HG03095 (cell line): Measurements from ENCODE around the gene MEGF6.

Experiments used
- ATAC-seq: cut with Tn5 transposase; IDR thresholded peaks from one replicate; pipeline ENCODE4 v1.9.1; 2021; ENCODE audit warnings: moderate library complexity; ENCODE audit not compliant: unreplicated experiment

Gene MEGF6

DNA sequence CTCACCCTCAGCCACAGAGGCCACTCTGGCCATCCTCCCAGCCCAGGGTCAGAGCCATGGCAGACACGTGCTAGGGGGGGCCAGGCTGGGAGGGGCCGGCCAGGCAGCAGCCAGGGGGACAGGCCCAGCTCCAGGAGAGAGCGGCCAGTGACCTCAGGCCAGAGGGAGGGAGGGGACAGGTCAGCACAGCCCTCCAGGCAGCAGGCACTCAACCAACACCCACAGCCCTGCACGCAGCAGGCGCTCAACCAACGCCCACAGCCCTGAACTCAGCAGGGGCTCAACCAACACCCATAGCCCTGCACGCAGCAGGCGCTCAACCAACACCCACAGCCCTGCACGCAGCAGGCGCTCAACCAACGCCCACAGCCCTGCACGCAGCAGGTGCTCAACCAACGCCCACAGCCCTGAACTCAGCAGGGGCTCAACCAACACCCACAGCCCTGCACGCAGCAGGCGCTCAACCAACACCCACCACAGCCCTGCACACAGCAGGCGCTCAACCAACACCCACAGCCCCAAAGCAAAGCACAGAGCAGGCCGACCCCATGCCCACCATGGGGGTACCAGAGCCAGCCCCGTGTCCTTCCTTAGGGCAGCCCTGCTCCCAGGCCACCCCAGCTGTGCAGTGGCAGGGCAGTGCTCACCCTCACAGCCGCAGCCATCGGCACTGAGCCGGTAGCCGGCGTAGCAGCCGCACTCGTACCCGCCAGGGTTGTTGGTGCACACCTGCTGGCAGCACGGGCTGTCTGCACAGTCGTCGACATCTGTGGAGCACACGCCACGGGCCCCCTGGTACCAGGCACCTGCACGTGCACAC is 101.0 kb downstream of the MEGF6 start:
- no peak for ATAC-seq

DNA sequence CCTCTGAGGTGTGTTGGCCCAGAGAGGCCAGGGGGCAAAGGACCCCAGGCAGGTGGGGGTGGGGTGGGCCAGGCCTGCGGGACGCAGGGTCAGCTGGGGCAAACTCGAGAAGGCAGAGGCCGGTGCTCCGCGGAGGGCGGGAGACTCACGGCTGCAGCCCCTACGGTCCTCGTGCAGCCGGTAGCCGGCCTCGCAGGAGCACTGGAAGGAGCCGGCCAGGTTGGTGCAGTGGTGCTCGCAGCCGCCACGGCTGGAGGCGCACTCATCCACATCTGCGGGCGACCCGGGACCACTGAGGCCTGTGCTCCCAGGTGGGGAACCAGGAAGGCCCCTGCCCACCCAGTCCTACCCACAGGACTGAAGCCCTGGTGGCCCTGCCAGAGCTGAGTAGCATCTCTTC is 101.6 kb downstream of the MEGF6 start:
- ATAC-seq = no peak

DNA sequence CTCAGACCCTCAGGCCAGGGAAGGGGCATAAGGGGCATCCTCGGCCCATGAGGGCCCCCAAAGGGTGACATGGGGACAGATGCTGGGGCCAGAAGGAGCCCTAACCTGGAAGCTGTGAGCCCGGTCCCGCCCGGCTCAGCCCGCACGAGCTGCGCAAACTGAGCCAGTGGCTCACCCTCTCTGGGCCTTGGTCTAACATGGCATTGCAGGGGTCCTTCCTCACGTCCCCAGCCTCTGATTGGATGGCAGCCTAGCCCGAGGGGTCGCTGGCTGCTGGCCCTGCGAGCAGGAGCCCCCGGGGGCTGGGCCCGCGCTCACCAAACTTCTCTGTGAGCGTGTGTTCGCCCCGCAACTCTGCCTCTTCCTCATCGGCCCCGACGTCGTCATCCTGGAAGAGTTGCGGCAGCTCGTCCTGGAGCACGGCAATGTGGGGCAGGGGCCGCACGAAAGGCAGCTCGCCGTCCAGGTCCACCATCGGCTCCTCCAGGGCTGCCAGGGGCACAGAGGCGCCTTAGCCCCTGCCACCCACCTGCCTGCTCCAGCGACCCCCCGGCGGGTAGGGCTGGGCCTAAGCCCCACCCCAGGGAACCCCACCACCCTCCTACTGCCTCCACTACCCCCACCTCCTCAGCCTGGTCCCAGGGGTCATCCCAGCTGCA is 102.4 kb downstream of the MEGF6 start:
- no peak for ATAC-seq

DNA sequence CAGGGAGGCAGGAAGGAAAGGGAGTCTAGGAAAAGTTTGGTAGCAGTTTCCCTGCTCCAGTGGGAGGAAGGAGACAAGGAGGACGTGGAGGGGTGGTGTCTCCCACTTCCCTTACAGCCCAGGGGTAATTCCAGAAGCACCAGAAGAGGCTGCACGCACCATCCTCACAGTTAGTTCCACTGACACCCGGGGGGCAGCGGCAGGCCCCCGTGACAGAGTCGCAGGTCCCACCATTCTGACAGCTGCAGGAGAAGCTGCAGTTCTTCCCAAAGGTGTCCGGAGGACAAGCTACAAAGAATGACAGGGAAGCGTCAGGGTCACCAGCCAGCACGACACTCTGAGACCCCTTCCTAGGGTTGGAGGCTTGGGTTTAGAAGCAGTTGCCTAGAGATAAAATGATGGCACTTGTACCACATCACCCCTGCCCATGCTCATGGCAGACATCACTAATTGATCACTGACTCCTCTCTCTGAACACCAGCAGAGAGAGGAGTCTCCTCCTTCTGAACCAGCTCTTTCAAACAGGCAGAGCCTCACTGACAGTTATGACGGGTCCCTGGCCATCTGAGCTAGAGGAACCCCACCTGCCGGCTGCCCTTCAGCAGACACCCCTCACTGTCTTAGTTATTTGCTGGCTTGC is 103.6 kb downstream of the MEGF6 start:
- no peak for ATAC-seq

DNA sequence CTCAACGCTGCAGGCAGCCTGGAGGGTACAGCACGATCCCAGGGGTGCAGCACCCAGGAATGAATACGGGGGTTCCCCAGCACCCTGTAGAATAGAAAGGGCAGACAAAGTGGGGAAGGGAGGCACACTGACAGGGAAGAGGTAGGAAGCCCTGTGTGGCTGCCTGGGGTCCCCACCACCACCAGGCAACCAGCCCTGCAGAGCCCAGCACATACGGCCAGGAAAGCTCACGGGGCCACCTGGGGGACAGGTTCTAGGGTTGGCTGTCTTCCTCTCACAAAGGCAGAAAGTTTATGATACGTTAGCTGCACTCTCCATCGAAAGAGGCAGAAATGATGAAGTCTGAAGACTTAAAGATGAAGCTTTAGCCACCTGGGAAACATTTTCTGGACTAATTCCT is 104.4 kb downstream of the MEGF6 start:
- ATAC-seq = no peak

DNA sequence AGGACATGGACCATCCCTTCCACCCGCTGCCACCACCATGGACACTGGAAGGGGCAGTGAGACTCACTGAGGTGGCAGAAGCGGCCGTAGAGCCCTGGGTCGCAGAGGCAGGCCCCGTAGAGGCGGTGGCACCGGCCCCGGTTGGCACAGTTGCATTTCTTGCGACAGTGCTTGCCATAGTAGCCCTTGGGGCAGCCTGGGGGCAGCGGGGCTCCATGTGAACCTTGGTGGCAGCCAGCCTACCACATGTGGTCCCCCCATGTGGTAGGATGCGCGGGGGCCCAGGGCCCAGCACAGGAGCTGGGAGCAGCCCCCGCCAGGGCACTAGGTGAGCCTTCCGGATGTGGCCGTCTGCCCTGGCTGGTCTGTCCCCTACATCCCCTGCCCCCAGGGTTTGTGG is 105.3 kb downstream of the MEGF6 start:
- no peak for ATAC-seq

DNA sequence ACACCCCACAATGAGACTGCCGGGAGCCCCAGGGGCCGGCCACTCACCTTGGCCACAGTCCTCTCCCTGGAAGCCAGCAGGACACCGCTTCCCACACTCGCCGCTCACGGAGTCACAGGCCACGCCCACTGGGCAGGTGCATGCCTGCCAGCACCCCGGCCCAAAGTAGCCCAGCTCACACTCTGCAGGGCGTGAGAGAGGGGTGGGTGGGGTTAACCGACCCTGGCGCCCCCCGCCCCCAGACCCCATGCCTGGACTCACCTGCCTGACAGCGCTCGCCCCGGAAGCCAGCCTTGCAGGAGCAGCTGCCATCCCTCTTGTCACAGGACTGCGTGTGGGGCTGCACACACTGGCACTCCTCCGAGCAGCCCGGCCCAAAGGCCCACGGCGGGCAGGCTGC is 106.1 kb downstream of the MEGF6 start:
- ATAC-seq = no peak

DNA sequence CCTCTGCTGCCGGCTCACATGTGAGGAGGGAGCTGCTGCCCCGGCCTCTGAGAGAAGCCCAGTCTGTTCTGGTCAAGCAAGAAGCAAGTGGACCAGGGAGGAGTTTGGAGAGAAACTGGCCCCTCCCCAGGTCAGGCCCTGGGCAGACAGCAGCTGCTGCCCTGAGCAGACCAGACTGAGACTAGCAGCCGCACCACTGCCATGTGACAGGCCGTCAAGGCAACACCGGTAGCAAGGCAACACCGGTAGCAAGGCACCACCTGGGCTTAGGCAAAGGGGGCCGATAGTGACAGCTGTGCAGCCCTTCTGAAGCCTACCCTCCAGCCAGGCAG is 106.5 kb downstream of the MEGF6 start:
- ATAC-seq = no peak

DNA sequence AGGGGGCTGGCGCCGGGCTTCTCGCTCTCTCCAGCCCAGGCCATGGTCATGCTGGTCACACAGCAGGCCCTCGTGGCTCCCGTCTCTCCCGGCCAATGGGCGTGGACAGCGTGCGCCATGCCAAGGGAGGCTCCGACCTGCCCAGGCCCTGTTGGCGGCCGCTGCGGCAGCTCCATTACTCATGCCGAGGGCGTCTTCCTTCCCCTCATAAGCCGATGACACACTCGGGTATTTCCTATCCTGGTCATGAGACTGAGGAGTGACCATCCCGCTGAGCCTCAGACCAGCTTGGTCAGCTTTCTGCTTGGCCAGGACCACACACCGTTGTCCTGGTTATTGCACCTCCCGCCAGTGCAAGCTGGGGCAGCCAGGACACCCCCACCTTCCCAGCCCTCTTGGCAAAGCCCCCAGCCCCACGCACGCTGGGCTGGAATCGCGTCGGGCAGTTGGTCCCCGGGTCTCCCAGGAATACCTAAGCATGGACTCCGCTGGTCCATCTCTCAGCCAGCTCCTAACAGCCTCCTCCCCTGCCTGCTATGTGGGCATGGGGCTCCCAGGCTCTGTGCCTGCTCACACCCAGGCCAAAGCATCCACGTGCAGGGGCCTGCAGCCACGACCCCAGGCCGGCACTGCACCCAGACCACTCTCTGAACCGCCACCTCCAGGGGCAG is 107.0 kb downstream of the MEGF6 start:
- no peak for ATAC-seq

DNA sequence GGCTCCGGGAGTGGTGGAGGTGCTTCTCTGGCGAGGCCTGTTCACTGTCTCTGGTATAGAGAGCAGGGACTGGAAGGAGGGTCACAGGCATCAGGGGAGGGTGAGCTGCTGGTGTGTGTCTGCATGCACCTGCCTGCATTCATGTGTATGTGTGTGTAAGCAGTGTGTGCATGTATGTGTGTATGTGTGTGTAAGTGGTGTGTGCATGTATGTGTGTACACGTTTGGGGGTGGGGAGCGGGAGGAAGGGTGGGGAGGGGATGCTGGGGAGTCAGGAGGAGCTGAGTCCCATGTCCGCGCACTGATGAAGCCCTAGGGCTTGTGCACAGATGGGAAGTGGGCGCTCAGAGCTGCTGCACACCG is 107.8 kb downstream of the MEGF6 start:
- no peak for ATAC-seq

DNA sequence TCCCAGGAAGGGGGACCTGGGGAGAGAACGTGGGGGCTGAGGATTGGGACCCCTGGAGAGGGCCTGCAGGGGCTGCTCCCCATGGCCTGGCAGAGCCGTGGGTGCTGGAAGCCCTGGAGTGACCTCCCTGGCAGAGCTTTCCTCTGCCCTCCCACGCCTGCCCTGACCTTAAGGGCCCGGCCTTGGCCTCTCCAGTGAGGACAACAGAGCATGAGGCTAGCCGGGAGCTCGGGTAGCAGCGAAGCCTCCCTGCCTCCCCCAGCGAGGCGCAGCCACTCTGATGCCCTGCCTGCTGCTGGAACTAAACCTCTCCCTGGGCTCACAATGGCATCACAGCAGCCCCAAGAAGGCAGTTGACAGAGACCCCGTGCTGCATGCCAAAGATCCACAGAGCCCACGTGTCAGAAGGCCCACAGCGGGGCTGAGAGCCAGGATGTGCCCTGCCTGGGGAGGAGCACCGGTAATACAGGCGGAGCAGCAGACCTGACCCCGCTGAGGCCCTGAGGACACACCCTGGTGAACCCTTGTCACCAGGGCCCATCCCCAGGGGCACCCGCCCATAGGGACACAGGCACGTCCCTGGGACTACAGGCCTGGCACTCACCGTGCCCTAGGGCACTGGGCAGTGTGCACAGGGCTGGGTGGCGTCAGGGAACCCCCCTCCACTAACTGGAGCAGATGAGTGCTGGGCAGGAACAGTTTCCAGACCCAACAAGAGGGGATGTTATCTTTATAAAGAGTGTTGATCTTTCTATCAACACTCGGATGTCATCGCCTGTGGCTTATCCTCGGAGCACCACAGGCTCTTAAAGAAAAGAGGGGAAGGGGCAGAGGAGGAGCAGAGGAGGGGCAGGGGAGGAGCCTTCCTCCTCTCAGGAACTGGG is 108.4 kb downstream of the MEGF6 start:
- no peak for ATAC-seq

DNA sequence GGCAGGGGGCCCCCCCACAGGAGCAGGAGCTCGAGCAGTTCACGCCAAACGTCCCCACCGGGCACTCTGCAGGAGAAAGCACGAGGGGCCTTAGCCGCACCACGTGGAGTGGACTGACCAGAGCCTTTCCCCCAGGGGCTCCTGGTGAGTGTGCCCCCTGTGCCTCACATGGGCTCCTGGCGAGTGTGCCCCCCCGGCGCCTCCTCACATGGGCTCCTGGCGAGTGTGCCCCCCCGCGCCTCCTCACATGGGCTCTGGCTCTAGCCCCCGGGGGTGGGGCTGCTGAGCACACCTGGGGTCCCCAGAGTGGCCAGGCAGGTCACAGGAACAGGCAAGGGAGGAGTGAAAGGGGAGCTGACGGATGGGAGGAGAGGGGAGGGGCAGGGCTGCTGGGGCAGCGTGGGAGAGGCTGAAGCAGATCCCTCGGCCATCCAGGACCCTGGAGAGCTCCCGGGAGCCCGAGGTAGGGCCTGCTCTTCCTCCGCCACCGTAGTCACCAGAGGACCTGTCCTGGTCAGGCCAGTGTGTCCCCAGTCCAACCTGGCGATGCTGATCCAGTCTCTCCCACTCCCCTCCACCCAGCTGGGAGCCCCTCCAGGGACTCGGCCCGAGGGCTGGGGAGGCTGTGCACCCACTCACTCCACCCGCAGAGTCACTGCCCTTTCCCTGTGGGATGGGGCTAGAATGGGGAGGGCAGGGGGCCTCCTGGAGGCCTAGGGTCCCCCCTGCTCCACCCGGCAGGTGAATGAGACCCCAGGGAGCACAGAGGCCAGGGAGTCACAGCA is 109.3 kb downstream of the MEGF6 start:
- no peak for ATAC-seq

DNA sequence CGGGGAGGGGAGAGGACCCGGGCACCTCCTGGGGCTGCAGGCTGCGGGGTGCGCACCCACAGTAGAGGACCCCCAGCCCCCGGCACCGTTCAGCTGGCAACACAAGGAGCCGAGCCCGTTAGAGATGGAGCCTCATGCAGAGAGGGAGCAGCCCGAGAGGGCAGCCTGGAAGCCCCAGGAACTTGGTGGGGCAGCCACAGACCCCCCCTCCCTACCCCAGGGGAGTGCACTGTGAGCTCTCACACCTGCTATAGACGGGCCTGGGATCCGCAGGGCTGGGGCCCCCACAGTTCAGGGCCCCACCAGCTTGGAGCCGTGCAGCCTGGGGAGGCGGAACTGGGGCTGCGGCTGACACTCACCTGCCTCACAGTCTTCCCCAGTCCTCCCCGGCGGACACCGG is 109.9 kb downstream of the MEGF6 start:
- ATAC-seq = no peak

DNA sequence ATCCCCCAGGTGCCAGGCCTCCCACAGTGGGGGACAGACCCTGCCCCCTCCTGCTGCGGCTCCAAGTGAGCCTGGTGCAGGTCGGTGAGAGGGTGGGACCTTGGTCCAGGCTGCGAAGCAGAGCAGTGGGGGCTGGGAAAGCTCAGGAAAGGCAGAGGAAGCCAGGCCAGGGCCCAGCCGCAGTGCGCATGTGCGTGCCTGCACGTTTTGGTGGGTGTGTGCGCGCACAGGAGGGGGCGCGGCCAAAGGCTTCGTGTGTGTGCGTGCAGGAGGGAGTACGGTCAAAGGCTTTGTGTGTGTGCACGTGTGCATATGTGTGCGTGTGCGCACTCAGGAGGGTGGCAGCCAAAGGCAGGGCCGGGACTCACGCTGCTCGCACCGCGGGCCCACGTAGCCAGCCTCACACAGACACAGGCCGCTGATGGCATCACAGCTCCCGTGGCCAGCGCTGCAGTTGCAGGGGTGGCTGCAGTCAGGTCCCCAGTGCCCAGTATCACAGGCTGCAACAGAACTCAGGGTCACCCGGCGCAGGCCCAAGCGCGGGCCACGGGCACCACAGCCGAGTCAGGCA is 111.0 kb downstream of the MEGF6 start:
- ATAC-seq = no peak

DNA sequence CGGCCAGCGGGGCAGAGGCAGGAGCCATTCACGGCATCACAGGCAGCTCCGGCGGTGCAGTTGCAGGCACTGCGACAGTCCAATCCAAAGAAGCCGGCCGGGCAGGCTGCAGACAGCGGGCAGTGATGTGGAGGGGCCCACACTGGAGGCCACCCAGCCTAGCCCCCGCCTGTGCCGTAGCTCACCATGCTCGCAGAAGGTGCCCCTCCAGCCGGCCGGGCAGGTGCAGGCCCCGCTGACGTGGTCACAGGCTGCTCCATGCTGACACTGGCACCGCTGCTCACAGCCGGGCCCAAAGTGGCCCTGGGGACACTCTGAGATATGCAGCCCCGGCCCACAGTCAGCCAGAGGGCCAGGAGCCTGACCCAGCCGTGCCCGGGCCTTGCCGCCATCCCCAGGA is 111.7 kb downstream of the MEGF6 start:
- ATAC-seq = no peak

DNA sequence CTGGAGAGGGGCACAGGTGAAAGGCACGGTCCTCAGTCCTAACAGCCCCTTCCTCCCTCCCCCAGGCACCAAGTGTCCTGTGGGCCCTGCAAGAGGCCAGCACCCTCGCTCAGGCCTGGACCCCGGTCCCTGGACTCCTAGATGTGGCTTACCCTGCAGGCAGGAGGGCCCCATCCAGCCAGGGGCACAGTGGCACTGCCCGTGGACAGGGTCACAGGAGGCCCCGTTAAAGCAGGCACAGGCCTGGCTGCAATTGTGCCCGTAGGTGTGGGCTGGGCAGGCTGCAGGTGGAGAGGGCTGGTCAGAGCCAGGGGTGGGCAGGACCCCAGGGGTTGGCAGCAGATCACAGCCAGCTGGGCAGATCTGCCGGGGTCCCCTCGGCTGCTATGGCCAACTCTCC is 112.3 kb downstream of the MEGF6 start:
- no peak for ATAC-seq

DNA sequence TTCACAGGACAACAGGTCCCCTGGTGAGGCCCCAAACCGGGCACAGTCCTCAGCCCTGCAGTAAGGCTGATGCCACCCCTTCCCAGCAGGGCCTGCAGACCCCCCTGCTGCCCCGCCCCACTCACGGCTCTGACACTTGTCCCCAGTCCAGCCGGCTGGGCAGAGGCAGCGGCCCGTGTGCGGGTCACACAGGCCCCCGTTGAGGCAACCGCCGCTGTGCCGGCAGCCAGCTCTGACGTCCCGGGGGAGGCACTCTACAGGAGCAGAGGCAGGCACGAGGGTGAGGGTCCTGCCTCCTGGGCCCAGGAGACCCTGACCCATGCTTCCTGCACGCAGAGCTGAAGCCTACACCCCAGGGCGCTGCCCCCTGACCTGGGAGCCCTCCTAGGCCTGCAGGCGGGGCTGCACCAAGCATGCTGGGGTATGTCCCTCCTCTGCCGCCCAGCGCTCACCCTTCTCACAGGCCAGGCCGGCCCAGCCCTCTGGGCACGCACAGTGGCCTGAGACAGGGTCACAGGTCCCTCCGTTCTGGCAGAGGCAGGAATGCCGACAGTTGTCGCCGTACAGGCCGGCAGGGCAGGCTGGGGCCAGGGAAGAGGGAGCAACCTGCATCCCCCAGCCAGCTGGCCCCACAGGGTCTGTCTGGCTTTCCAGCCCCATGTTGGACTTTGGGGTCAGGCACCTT is 112.9 kb downstream of the MEGF6 start:
- no peak for ATAC-seq

DNA sequence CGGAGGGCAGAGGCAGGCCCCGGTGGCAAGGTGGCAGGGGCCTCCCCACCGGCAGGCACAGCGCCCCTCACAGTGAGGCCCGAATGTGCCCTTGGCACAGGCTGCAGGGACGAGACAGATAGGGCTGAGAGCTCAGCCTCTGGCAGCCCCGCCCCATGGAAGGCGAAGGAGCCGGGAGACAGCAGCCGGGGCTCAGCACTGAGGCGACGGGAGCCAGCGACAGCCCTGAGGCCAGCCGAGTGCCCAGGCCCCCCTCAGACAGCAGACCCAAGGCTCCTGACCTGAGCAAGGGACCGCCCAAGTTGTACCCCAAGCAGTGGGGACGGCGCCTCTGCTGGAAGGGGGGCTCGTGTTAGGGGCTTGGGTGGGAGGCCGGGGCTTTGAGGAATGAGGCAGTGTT is 113.8 kb downstream of the MEGF6 start:
- ATAC-seq = no peak

DNA sequence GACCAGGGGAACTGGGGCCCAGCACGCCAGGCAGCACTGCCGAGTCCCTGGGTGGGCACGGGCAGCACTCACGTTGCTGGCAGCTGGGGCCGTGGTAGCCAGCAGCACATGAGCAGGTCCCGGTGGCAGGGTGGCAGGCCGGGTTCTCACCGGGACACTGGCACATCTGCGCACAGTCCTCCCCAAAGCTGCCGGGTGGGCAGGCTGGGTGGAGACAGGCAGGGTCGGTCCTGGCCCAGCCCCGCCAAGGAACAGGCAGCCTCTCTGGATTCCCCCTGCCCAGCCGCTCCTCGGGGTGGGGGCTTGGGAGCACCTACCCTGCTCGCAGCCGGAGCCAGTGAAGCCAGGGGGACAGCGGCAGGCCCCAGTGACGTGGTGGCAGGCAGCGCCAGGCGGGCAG is 114.4 kb downstream of the MEGF6 start:
- ATAC-seq = no peak
